ENCODE data around the gene TMTC3.

GRCh38 chr12:88144037-88144436, 1.9 kb downstream of the TMTC3 start:
- TF ChIP-seq POLR2AphosphoS5 (IDR thresholded peaks at IDR 0.05; ENCODE audit: low read depth, low read length), result no peak
- no peak for TF ChIP-seq CTCF (IDR thresholded peaks at IDR 0.05; ENCODE audit: control extremely low read depth in 1 of 3, insufficient read depth in 1 of 3, low read depth in 1 of 3, low read length in 3 of 3)
- no peak for TF ChIP-seq POLR2A (IDR thresholded peaks at IDR 0.05; ENCODE audit: control extremely low read depth in 1 of 2, low read depth in 2 of 2, low read length in 2 of 2)
- no peak for TF ChIP-seq CHD1 (IDR thresholded peaks at IDR 0.05; ENCODE audit: low read depth, low read length)
- TF ChIP-seq SAP30 (IDR thresholded peaks at IDR 0.05; ENCODE audit: insufficient read depth, insufficient replicate concordance, low read length), result no peak
- no peak for TF ChIP-seq TAF1 (IDR thresholded peaks at IDR 0.05; ENCODE audit: low read depth, low read length)
- no peak for TF ChIP-seq NANOG (IDR thresholded peaks at IDR 0.05; ENCODE audit: insufficient read depth, low read depth, low read length, poor library complexity, severe bottlenecking)
- TF ChIP-seq PHF8 (conservative IDR thresholded peaks at IDR 0.05; ENCODE audit: low read depth, low read length), result no peak
- TF ChIP-seq HDAC6 (IDR thresholded peaks at IDR 0.05; ENCODE audit: low read depth, low read length), result no peak

Measured in H1 (cell line).